Endothelial cell of umbilical vein (primary cell): ENCODE results near the gene EXD3. TPM values are rescaled to one million over a fixed set of nuclear protein-coding genes. Genes with fewer than 3 reads are reported as not detected.

Source experiments
- BruUV-seq: library from RNA; stranded (reverse); fragments of 400-500 nt; replicated peaks from 2 replicates; lab custom pipeline; 2021; lab: Mats Ljungman, UMichigan
- CTCF ChIA-PET: fragments of 300-600, 350-600 bp; sonication (Branson Sonifier 250); formaldehyde crosslinking; loops from one replicate; lab custom pipeline; 2021; ENCODE audit warnings: antibody characterized with exemption, inconsistent platforms; lab: Charles Lee
- POLR2A ChIA-PET: fragments of 300-600, 350-600 bp; sonication (Branson Sonifier 250); formaldehyde crosslinking; loops from one replicate; lab custom pipeline; 2021; ENCODE audit warnings: antibody characterized with exemption, inconsistent platforms; lab: Charles Lee
- DNase-seq: peaks from one replicate; pipeline ENCODE4 v3.0.0-alpha.2; 2011; ENCODE audit warnings: low read depth, low spot score
- FAIRE-seq: peaks from 2 replicates; lab custom pipeline; 2011; peaks lifted over from hg19 to GRCh38; lab: Jason Lieb, UNC
- H2AFZ ChIP-seq: 2 replicates; pipeline ENCODE4 v1.6.0; 2012; ENCODE audit warnings: low read depth, low read length, control low read depth, inconsistent platforms
- H3K27ac ChIP-seq: 2 replicates; pipeline ENCODE4 v1.5.1; 2011; ENCODE audit warnings: low read depth, mild to moderate bottlenecking, control low read depth, low read length, moderate library complexity; ENCODE audit not compliant: insufficient read depth
- H3K27me3 ChIP-seq, 2 experiments: 2 replicates each; pipeline versions ENCODE4 v1.6.0 to v1.6.1; 2011; ENCODE audit warnings: low read length in 2 of 2, mixed read lengths in 1 of 2; ENCODE audit not compliant: control insufficient read depth in 2 of 2, insufficient read depth in 2 of 2
- H3K36me3 ChIP-seq, 2 experiments: 2 replicates in 1 of 2; 3 replicates in 1 of 2; pipeline ENCODE4 v1.5.1; 2011; ENCODE audit warnings: low read length in 2 of 2, mild to moderate bottlenecking in 1 of 2, moderate library complexity in 1 of 2; ENCODE audit not compliant: control insufficient read depth in 2 of 2, insufficient read depth in 2 of 2; ENCODE audit errors: extremely low read depth in 1 of 2
- H3K4me1 ChIP-seq: 3 replicates; pipeline ENCODE4 v1.5.1; 2011; ENCODE audit warnings: mild to moderate bottlenecking, low read length; ENCODE audit not compliant: control insufficient read depth, insufficient read depth; ENCODE audit errors: extremely low read depth
- H3K4me2 ChIP-seq: 2 replicates; pipeline ENCODE4 v1.6.1; 2011; ENCODE audit warnings: low read length, control low read depth, mixed read lengths; ENCODE audit not compliant: insufficient read depth
- H3K4me3 ChIP-seq, 3 experiments: fragments of 200-600 bp in 1 of 3; sonication (generic), shearing (Covaris generic) in 1 of 3; replicated peaks in 1 of 3; 2 replicates each; pipeline ENCODE4 v1.5.1; 2011 to 2016; ENCODE audit warnings: control low read depth in 3 of 3, low read length in 3 of 3, mild to moderate bottlenecking in 2 of 3, inconsistent platforms in 1 of 3, low read depth in 1 of 3, moderate library complexity in 1 of 3; ENCODE audit not compliant: insufficient read depth in 1 of 3
- H3K79me2 ChIP-seq: 2 replicates; pipeline ENCODE4 v1.6.0; 2012; ENCODE audit warnings: low read length, inconsistent platforms; ENCODE audit not compliant: control insufficient read depth, insufficient read depth
- H3K9ac ChIP-seq: replicated peaks from 2 replicates; pipeline ENCODE3; 2011; ENCODE audit warnings: low read length, control low read depth; ENCODE audit not compliant: insufficient read depth; ENCODE audit errors: extremely low read depth
- H3K9me1 ChIP-seq: replicated peaks from 3 replicates; pipeline ENCODE4 v1.6.0; 2011; ENCODE audit warnings: mild to moderate bottlenecking, low read length; ENCODE audit not compliant: control insufficient read depth, insufficient read depth; ENCODE audit errors: extremely low read depth
- H3K9me3 ChIP-seq: replicated peaks from 2 replicates; pipeline ENCODE4 v1.5.1; 2012; ENCODE audit warnings: low read length, inconsistent platforms; ENCODE audit not compliant: control insufficient read depth, insufficient read depth
- H4K20me1 ChIP-seq: replicated peaks from 2 replicates; pipeline ENCODE3; 2011; ENCODE audit warnings: mild to moderate bottlenecking, low read length; ENCODE audit not compliant: control insufficient read depth, insufficient read depth; ENCODE audit errors: extremely low read depth
- CTCF ChIP-seq, 2 donors: IDR thresholded peaks; 1 replicate in 1 of 2; 2 replicates in 1 of 2; pipeline ENCODE4 v1.5.1; 2011; ENCODE audit warnings: low read length in 2 of 2, mild to moderate bottlenecking in 2 of 2, moderate library complexity in 2 of 2, control low read depth in 1 of 2, inconsistent platforms in 1 of 2, low read depth in 1 of 2; ENCODE audit not compliant: insufficient read depth in 1 of 2; ENCODE audit errors: extremely low read depth in 1 of 2
- EZH2 ChIP-seq: IDR thresholded peaks from 2 replicates; pipeline ENCODE4 v1.6.1; 2012; ENCODE audit warnings: borderline replicate concordance, low read depth, mild to moderate bottlenecking, moderate library complexity, low read length, inconsistent platforms; ENCODE audit not compliant: severe bottlenecking
- FOS ChIP-seq: IDR thresholded peaks from 2 replicates; pipeline ENCODE4 v1.6.1; 2011; ENCODE audit warnings: mild to moderate bottlenecking, low read length, moderate library complexity, borderline replicate concordance; ENCODE audit not compliant: insufficient read depth
- GATA2 ChIP-seq: IDR thresholded peaks from 2 replicates; pipeline ENCODE4 v1.7.0; 2011; ENCODE audit warnings: low read depth, mild to moderate bottlenecking, moderate library complexity, mixed read lengths, low read length; ENCODE audit not compliant: insufficient read length, insufficient read depth
- JUN ChIP-seq: IDR thresholded peaks from 2 replicates; pipeline ENCODE4 v1.6.1; 2011; ENCODE audit warnings: borderline replicate concordance, low read depth; ENCODE audit not compliant: insufficient read length, insufficient read depth
- POLR2AphosphoS5 ChIP-seq: IDR thresholded peaks from 2 replicates; pipeline ENCODE4 v1.6.1; 2012; ENCODE audit warnings: low read depth, mild to moderate bottlenecking, control low read depth, low read length, moderate library complexity; ENCODE audit not compliant: insufficient read depth
- dilution Hi-C: fragments of 300-500 bp; cut with MboI; formaldehyde crosslinking; loops from one replicate; pipeline ENCODE4 v1.15.0; 2019; ENCODE audit warnings: low sequenced_read_pairs; ENCODE audit not compliant: extremely low pct_ligation_motif_present
- intact Hi-C: fragments of 100-400 bp; cut with micrococcal nuclease; formaldehyde crosslinking; loops from one replicate; pipeline ENCODE4 v1.10.0; 2022
- polyA plus RNA-seq, 4 experiments: library from polyadenylated mRNA; depleted of rRNA in 3 of 4; stranded (reverse) in 3 of 4; unstranded in 1 of 4; fragments of >200 nt; gene quantifications; 2 replicates each; pipeline versions ENCODE4 v1.2.1 to v1.2.3, GENCODE V29; 2011 to 2012; ENCODE audit warnings: missing spikeins in 1 of 4
- total RNA-seq: library from RNA; stranded (reverse); gene quantifications from 2 replicates; pipeline ENCODE4 v1.2.3, GENCODE V29; 2021

Gene EXD3
- total and polyA plus RNA-seq, 2 donors (not counting 3 experiments of a cell fraction or from before 2014, with no cell fraction given), result 17.7 to 30.3 TPM

GRCh38 chr9:137454145-137454596 is 31.2 kb upstream of the EXD3 start:
- DNase-seq (peak; percentile 48), FAIRE-seq (no peak)
- CTCF ChIA-PET, result interaction anchor here (0.6 to 2.0 kb wide), 5 partner anchors 10 to 218 kb away, joined by 3 to 4 read pairs (median 3); partner anchors contain the start of genes EXD3 and NOXA1
- intact Hi-C loops (no loop called here), dilution Hi-C loops (no loop called here)
- POLR2A ChIA-PET, result no interaction called here
- peak overlapping the region; percentile 75 for H2AFZ ChIP-seq
- peak overlapping the region in 2 of 3 experiments; percentile 30 to 47 for H3K4me3 ChIP-seq
- H3K9me3 ChIP-seq, result no peaks in the 10 kb centered on the region
- no peaks in the 10 kb centered on the region for H3K9me1 ChIP-seq
- H3K36me3 ChIP-seq, result peaks cover 5 to 7% of the 10 kb centered on the region in 2 experiments
- no TSS peak for BruUV-seq
- H3K27ac ChIP-seq, result peak overlapping the region; percentile 12
- no peaks in the 10 kb centered on the region for H3K27me3 ChIP-seq
- no peaks in the 10 kb centered on the region for H4K20me1 ChIP-seq
- no peak overlapping the region for H3K9ac ChIP-seq
- peaks cover 11% of the 10 kb centered on the region for H3K4me1 ChIP-seq
- TF ChIP-seq FOS, result no peak
- TF ChIP-seq GATA2, result no peak
- no peak for TF ChIP-seq EZH2
- no peak for TF ChIP-seq CTCF (IDR thresholded peaks at IDR 0.05; ENCODE audit: extremely low read depth in 1 of 2, insufficient read depth in 1 of 2, low read depth in 1 of 2, low read length in 2 of 2)
- TF ChIP-seq POLR2AphosphoS5, result no peak
- TF ChIP-seq JUN, result no peak
- H3K79me2 ChIP-seq, result peaks cover 9% of the 10 kb centered on the region
- H3K4me2 ChIP-seq, result peak overlapping the region; percentile 57
